GM21526 (cell line): ENCODE results near the gene ANKFY1.
"Not testable (repeated sequence)": the region's sequence is repeated elsewhere in the genome, so short reads cannot be mapped to it uniquely, and the experiment has no call there.

Source experiments
- ATAC-seq: cut with Tn5 transposase; IDR thresholded peaks from one replicate; pipeline ENCODE4 v1.9.1; 2021; ENCODE audit warnings: moderate library complexity; ENCODE audit not compliant: unreplicated experiment, low FRiP score

The ANKFY1 gene

DNA sequence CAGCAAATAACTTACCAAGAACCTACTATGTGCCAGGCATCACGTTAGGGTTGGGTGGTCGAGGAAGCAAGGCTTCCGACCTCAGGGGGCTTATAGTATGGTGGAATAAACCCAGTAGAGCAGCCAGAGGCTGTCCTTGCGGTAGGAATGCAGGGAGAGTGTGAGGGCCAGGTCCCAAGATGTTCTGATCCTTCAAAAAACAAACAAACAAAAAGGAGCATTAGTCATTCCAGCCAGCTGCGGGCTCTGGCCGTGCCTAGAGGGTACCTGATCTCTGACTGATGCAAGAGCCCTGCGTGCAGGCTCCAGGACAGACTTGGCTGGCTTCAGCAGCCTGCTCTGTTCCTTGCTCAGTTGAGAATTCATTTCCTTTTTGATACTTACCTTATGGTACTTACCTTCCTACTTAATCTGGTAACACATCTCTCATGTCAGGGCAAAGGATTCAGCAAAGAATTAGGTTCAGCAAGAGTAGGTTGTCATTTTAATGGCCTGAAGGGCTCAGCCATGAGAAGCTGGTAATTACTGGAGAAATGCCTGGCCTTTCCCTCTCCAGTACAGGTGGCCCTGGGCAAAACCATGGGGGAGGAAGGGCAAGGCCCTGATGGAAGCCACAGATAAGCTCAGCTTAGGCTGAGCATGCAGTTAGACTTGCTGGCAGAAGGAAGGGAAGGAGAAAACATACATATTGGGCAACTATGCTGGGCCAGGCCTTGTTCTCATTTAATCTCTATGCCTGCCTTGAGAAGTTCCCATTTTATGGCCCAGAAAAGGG is 102.4 kb downstream of the ANKFY1 start:
- no peak for ATAC-seq

DNA sequence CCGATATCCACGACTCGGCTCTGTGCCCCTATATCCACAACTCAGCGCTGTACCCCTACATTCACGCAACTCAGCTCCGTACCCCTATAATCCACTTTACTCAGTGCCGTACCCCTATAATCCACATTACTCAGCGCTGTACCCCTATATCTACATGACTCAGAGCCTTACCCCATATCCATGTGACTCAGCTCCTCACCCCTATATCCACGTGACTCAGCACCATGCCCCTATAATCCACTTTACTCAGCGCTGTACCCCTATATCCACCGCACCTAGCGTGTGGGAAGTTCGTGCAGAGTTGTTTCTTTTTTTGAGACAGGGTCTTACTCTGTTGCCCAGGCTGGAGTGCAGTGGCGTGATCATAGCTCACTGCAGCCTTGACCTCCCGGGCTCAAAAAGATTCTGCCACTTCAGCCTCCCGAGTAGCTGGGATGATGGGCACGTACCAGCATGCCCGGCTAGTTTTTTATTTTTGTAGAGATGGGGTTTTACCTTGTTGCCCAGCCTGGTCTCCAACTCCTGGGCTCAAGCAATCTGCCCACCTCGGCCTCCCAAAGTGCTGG is 103.4 kb downstream of the ANKFY1 start:
- ATAC-seq = no peak

- ATAC-seq = no peak
These were observed 104.0 kb downstream of the ANKFY1 start for GRCh38 chr17:4159761-4160160.

GRCh38 chr17:4157618-4158333 is 106.0 kb downstream of the ANKFY1 start:
- ATAC-seq = no peak

DNA sequence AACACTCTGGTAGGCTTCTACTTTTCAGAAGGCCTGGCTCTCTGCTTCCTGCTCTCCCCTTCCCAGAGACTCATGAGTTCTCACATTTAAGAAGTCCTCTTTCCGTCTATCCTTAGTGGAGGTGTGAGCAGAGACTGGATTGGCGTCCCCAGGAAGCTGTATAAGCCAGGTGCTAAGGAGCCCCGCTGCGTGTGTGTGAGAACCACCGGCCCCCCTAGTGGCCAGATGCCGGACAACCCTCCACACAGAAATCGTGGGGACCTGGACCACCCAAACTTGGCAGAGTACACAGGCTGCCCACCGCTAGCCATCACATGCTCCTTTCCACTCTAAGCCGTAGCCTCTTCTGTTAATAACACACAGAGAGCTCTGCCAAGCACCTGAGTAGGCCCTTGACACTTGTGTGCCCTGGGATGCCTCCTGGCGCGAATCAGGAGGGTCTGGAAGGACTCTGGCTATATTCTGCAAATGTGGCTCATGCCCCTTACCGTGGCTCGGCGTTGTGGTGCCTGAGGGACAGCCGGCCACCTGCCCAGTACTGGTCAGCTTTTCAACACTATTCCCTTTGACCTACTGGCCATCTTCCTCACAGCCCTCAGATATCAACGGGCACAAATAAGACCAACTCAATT is 106.9 kb downstream of the ANKFY1 start:
- no peak for ATAC-seq

DNA sequence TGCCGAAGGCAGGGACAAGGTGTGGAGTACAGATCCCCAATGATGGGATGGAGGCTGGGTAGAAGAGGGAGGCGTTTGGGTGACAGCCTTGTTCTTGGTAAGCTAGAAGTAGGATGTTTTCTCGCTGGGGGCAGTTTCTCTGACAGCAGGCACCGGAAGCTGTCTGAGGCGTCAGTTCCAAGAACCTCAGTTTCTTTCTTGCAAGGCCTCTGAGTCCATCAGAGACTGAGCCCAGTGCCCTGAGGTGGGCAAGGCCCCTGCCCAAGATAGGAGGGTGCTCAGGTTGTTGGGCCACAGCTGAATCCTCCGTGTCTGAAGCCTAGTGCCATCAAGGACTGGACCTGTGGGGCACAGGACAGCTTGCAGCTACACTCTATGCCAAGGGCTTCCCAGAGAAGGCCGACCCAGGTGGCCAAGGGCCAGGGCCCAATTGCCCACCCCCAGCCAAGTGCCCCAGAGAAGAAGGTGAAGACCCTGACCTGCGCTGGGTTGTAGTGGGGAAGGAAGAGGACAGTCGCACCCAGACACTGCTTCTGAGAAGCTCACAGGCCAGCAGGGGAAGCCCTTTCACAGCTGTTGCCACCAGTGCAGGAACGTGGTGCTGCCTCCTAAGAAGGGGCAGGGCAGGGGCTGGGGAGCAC is 107.7 kb downstream of the ANKFY1 start:
- no peak for ATAC-seq

GRCh38 chr17:4154201-4154600 is 109.6 kb downstream of the ANKFY1 start:
- ATAC-seq = no peak

DNA sequence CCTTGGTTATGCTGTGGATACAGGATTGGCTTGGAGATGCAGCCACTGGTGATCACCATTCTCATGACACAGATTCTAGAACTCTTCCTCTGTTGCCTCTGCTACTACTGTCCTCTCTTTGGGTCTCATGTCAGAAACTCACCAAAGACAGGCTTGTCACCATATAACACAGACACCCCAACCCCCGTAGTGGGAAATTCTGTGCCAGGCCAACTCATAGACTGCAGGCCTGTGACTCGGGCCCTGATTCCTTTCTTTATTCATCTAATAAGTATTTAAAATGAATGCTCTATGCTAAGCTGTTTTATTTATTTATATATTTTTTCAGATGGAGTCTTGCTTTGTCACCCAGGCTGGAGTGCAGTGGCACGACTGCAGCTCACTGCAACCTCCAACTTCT is 111.3 kb downstream of the ANKFY1 start:
- no peak for ATAC-seq

DNA sequence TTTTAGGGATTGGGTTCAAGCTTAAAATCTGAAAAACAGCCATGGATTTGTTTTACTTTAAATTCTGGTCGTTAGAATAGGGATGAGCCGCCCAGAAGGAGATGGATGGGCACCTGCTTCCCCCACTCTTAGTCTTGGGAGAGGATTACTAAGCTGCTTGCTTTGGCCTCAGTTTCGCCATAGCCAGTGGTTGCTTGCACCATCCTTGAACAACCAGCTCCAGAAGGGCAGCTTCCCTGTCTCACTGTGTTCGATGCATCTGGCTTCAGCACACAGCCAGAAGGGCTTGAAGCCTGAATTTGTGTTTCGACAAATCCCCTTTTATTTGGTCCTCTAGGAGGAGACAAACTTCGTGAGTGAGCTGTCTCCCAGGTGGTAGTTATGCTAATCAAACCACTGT is 113.7 kb downstream of the ANKFY1 start:
- ATAC-seq = no peak

- no peak for ATAC-seq
These were observed 115.0 kb downstream of the ANKFY1 start for GRCh38 chr17:4148611-4149308.

GRCh38 chr17:4147751-4148310 is 115.9 kb downstream of the ANKFY1 start:
- ATAC-seq = no peak

DNA sequence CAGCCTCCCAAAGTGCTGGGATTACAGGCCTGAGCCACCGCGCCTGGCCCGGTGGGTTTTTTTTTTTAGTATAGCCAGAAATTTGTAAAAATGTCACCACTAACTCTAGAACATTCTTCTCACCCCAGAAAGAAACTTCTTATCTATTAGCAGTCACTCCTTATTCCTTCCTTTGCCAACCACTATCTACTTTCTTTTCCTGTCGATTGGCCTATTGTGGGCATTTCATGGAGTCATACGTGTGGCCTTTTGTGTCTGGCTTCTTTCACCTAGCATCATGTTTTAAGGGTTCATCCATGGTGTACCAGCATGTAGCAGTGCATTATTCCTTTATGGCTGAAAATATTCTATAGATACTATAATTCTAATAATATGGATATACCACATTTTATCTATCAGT is 117.1 kb downstream of the ANKFY1 start:
- ATAC-seq = no peak

GRCh38 chr17:4144422-4144747 is 119.4 kb downstream of the ANKFY1 start:
- ATAC-seq = no peak

DNA sequence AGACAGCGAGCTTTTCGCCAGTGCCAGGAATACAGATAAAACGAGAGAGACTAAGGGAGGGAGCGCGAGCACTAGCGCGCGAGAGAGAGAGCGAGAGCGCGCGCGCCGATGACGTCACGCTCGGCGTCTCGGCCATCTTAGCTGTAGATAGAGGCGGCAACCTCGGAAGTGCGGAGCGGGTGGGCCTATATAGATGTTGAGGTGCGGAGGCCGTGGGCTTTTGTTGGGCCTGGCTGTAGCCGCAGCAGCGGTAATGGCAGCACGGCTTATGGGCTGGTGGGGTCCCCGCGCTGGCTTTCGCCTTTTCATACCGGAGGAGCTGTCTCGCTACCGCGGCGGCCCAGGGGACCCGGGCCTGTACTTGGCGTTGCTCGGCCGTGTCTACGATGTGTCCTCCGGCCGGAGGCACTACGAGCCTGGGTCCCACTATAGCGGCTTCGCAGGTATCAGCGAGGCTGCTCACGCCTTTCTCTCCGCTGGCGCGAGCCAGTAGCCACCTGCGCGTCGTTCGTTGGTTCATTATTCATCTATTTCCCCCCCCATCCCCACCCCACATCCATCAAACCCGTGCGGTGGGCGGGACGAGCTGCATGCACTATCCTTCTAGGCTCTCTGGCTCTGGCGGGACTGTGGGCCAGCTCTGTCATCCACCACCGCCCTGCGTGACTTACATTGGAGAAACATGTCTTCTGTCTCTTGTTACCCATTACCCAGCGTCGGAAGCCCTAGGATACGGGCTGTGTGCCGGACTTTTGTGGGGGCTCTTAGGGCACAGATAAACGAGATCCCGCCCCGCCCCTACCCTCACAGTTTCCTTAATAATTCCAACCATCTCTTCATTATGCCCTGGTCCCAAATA is 120.0 kb downstream of the ANKFY1 start:
- ATAC-seq = peak; percentile 48

DNA sequence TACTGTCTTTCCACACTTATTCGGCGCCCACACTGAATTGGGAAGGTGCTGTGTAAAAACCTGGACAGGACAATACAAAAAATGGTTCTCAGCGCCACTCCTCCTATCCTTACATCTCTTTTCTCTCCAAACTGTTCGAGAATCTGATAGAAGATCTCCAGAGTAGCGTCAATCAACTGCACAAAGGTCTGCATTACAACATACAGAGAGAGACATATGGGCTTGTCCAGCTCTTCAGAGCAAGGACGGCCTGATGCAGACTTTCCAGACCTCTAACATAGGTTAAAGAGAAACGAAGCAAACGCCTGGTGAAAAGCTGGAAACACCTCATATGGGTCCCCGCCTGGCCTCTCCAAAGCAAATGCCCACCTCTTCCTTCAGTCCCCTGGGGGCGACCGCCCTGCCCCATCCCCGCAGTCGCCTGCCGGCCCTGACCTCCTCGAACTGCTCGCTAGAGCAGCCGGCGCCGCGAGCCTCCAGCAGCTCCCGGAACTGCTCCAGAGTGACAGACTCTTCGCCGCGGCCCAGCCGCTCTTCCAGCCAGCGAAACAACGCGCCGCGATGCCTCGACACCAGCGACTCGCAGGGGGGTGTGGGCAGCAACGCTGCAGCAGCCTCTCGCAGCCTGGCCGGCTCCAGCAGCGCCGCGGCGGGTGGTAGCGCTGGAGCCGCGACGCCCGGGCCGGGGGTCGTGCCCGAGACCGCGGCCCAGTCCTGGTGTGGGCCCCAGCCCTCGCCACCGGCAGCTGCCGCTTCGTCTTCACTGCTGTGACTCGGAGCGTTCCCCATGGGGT is 121.5 kb downstream of the ANKFY1 start:
- ATAC-seq = peak; percentile 14

GRCh38 chr17:4140125-4140524 is 123.7 kb downstream of the ANKFY1 start:
- no peak for ATAC-seq

DNA sequence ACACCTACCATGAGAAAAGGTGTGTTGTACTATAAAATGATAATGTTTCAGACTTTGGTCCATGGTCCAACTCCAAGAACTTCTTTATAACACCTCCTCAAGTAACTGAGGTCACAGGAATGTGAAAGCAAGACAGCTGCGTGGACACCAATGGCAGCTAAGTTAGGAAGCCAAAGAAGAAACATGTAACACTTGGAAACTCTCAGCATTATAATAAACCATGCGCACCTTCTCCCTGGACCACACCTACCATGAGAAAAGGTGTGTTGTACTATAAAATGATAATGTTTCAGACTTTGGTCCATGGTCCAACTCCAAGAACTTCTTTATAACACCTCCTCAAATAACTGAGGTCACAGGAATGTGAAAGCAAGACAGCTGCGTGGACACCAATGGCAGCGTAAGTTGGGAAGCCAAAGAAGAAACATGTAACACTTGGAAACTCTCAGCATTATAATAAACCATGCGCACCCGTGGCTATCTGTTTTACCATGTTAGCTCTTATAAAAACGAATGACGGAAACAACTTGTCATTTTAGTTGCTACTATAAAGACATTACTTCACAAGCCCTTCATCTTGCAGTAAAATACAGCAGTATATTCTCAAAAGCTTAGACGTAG is 124.8 kb downstream of the ANKFY1 start:
- not testable (repeated sequence) for ATAC-seq

DNA sequence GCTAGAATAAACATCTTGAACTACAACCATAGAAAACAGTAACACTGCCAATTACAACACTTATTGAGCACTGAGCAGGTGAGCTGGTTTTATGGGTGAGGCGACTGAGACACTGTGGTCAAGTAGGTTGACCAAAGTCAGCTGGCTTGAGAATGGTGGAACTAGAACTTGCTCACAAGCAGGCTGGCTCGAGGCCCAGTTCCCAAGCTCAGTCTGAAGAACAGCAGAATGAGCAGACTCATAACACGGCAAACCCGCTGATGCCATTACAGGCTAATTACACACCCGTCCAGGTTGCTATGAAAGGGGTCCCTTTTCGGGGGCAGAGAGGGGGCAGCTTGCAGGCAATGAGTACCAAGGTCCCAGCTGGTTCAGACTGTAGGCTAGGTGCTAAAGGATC is 127.4 kb downstream of the ANKFY1 start:
- ATAC-seq = no peak
